PC-3 (cell line): Measurements from ENCODE around the gene PXN. TPM values are rescaled to one million over a fixed set of nuclear protein-coding genes. Genes with fewer than 3 reads are reported as not detected.

Experiments used
- ATAC-seq: fragments of 200-7000 bp; cut with Tn5 transposase; 2 replicates; pipeline ENCODE4 v1.9.1; 2020; ENCODE audit warnings: mild to moderate bottlenecking, moderate library complexity
- BruUV-seq: library from RNA; stranded (reverse); fragments of 400-500 nt; replicated peaks from 2 replicates; lab custom pipeline; 2021; lab: Mats Ljungman, UMichigan
- CTCF ChIA-PET: fragments of 300-600 bp; sonication (Branson Sonifier 250); formaldehyde crosslinking; loops from one replicate; lab custom pipeline; 2022; ENCODE audit warnings: antibody characterized with exemption; lab: Charles Lee
- POLR2A ChIA-PET: fragments of 300-600 bp; sonication (Branson Sonifier 250); formaldehyde crosslinking; loops from one replicate; lab custom pipeline; 2022; ENCODE audit warnings: antibody characterized with exemption; ENCODE audit not compliant: unreplicated experiment; lab: Charles Lee
- DNase-seq: peaks from one replicate; pipeline ENCODE4 v3.0.0-alpha.2; 2015
- H2AFZ ChIP-seq: fragments of 300-600 bp; sonication (generic); 2 replicates; pipeline ENCODE4 v1.6.0; 2016; ENCODE audit warnings: antibody characterized with exemption, low read length
- H3F3A ChIP-seq: fragments of 300-600 bp; sonication (generic); one replicate; pipeline ENCODE4 v1.6.0; 2017; ENCODE audit warnings: antibody characterized with exemption, low read length, control low read depth, mild to moderate bottlenecking; ENCODE audit not compliant: unreplicated experiment
- H3K27ac ChIP-seq: fragments of 300-600 bp; sonication (generic); 2 replicates; pipeline ENCODE4 v1.5.1; 2016; ENCODE audit warnings: mild to moderate bottlenecking, low read length
- H3K27me3 ChIP-seq: fragments of 300-600 bp; sonication (generic); 2 replicates; pipeline ENCODE4 v1.6.1; 2016; ENCODE audit warnings: low read length, mixed read lengths
- H3K36me3 ChIP-seq: fragments of 300-600 bp; sonication (generic); 2 replicates; pipeline ENCODE4 v1.6.1; 2016; ENCODE audit warnings: low read depth, mixed run types, low read length, mixed read lengths
- H3K4me1 ChIP-seq: fragments of 300-600 bp; sonication (generic); 2 replicates; pipeline ENCODE4 v1.5.1; 2016; ENCODE audit warnings: low read length; ENCODE audit not compliant: insufficient read depth
- H3K4me2 ChIP-seq: fragments of 300-600 bp; sonication (generic); 2 replicates; pipeline ENCODE4 v1.6.0; 2016; ENCODE audit warnings: low read length
- H3K4me3 ChIP-seq: fragments of 300-600 bp; sonication (generic); 2 replicates; pipeline ENCODE4 v1.5.1; 2016; ENCODE audit warnings: mild to moderate bottlenecking, low read length, mixed read lengths
- H3K79me2 ChIP-seq: fragments of 300-600 bp; sonication (generic); 2 replicates; pipeline ENCODE4 v1.6.1; 2017; ENCODE audit warnings: low read length, mixed read lengths
- H3K9ac ChIP-seq: fragments of 300-600 bp; sonication (generic); 2 replicates; pipeline ENCODE4 v1.6.0; 2016; ENCODE audit warnings: mild to moderate bottlenecking, low read length
- H3K9me2 ChIP-seq: fragments of 300-600 bp; sonication (generic); replicated peaks from 2 replicates; pipeline ENCODE4 v1.6.1; 2016; ENCODE audit warnings: mixed run types, low read length, mixed read lengths
- H3K9me3 ChIP-seq: fragments of 300-600 bp; sonication (generic); 2 replicates; pipeline ENCODE4 v1.6.1; 2016; ENCODE audit warnings: low read length, mixed read lengths
- H4K20me1 ChIP-seq: fragments of 300-600 bp; sonication (generic); 2 replicates; pipeline ENCODE4 v1.6.1; 2016; ENCODE audit warnings: low read length, mixed read lengths
- EZH2 ChIP-seq: fragments of 300-600 bp; sonication (generic); IDR thresholded peaks from one replicate; pipeline ENCODE4 v1.6.1; 2017; ENCODE audit warnings: antibody characterized with exemption, mild to moderate bottlenecking, low read length; ENCODE audit not compliant: unreplicated experiment
- EZH2phosphoT487 ChIP-seq: fragments of 300-600 bp; sonication (generic); IDR thresholded peaks from 2 replicates; pipeline ENCODE4 v1.6.1; 2018; ENCODE audit warnings: mild to moderate bottlenecking, antibody characterized with exemption, low read length, borderline replicate concordance
- intact Hi-C: fragments of 100-400 bp; cut with micrococcal nuclease; formaldehyde crosslinking; loops from 2 replicates; pipeline ENCODE4 v1.9.0; 2023
- total RNA-seq: library from RNA; depleted of rRNA; stranded (reverse); fragments of >200 nt; gene quantifications from 2 replicates; pipeline ENCODE4 v1.2.3, GENCODE V29; 2014
- TF ChIP-seq, protein P1 (sequence below): fragments of 300-600 bp; sonication (generic); conservative IDR thresholded peaks from 2 replicates; pipeline ENCODE4 v1.5.1; 2017; ENCODE audit warnings: antibody characterized with exemption, low read depth, mild to moderate bottlenecking, low read length

Gene PXN
- total RNA-seq, 1 experiment from 2014 or later, result 313 TPM

DNA sequence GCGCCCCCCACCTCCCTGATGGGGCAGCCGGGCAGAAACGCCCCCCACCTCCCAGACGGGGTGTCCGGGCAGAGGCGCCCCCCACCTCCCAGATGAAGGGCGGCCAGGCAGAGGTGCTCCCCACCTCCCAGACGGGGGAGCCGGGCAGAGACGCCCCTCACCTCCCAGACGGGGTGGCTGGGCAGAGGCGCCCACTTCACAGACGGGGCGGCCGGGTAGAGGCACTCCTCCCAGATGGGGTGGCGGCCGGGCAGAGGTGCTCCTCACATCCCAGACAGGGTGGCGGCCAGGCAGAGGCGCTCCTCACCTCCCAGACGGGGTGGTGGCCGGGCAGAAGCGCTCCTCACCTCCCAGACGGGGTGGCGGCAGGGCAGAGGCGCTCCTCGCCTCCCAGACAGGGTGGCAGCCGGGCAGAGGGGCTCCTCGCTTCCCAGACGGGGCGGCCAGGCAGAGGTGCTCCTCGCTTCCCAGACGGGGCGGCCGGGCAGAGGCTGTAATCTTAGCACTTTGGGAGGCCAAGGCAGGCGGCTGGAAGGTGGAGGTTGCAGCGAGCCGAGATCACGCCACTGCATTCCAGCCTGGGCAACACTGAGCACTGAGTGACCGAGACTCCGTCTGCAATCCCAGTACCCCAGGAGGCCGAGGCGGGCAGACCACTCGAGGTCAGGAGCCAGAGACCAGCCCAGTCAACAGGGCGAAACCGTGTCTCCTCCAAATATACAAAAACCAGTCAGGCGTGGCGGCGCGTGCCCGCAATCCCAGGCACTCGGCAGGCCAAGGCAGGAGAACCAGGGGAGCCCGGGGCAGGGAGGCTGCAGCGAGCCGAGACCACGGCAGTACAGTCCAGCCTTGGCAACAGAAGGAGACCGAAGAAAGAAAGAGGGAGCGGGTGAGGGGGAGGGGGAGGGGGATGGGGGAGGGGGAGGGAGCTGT lies 12.9 kb upstream of the PXN start:
- intact Hi-C loops, result no loop called here
- H4K20me1 ChIP-seq, result no peaks in the 10 kb centered on the region
- no peak overlapping the region for H3K27ac ChIP-seq
- H3K4me3 ChIP-seq, result no peak overlapping the region
- H3K9me3 ChIP-seq, result no peaks in the 10 kb centered on the region
- no peaks in the 10 kb centered on the region for H3K79me2 ChIP-seq
- H3F3A ChIP-seq, result no peaks in the 10 kb centered on the region
- ATAC-seq (no peak), DNase-seq (no peak)
- H3K27me3 ChIP-seq, result no peaks in the 10 kb centered on the region
- BruUV-seq, result no TSS peak
- POLR2A ChIA-PET, result no interaction called here
- H3K9ac ChIP-seq, result no peak overlapping the region
- H3K4me2 ChIP-seq, result no peak overlapping the region
- CTCF ChIA-PET, result no interaction called here
- TF ChIP-seq EZH2phosphoT487, result no peak
- no peak for TF ChIP-seq EZH2
- TF ChIP-seq, protein P1, sequence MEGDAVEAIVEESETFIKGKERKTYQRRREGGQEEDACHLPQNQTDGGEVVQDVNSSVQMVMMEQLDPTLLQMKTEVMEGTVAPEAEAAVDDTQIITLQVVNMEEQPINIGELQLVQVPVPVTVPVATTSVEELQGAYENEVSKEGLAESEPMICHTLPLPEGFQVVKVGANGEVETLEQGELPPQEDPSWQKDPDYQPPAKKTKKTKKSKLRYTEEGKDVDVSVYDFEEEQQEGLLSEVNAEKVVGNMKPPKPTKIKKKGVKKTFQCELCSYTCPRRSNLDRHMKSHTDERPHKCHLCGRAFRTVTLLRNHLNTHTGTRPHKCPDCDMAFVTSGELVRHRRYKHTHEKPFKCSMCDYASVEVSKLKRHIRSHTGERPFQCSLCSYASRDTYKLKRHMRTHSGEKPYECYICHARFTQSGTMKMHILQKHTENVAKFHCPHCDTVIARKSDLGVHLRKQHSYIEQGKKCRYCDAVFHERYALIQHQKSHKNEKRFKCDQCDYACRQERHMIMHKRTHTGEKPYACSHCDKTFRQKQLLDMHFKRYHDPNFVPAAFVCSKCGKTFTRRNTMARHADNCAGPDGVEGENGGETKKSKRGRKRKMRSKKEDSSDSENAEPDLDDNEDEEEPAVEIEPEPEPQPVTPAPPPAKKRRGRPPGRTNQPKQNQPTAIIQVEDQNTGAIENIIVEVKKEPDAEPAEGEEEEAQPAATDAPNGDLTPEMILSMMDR, result no peak
- no peaks in the 10 kb centered on the region for H3K36me3 ChIP-seq
- no peak overlapping the region for H2AFZ ChIP-seq
- no peaks in the 10 kb centered on the region for H3K4me1 ChIP-seq
- H3K9me2 ChIP-seq, result no peaks in the 10 kb centered on the region

DNA sequence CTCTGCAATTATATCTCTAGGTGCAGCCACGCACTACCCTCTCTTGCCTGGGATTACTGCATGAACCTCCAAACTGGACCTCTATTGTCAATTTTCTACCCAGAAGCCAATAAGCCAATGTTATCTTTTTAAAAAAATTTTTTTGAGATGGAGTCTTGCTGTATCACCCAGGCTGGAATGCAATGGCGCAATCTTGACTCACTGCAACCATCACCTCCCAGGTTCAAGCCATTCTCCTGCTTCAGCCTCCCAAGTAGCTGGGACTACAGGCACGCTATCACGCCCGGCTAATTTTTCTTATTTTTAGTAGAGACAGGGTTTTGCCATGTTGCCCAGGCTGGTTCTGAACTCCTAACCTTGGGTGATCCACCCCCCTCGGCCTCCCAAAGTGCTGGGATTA lies 11.2 kb upstream of the PXN start:
- no TSS peak for BruUV-seq
- no peaks in the 10 kb centered on the region for H3F3A ChIP-seq
- POLR2A ChIA-PET, result no interaction called here
- no peaks in the 10 kb centered on the region for H4K20me1 ChIP-seq
- H3K4me1 ChIP-seq, result no peaks in the 10 kb centered on the region
- intact Hi-C loops, result no loop called here
- DNase-seq, result no peak
- no peak overlapping the region for H2AFZ ChIP-seq
- H3K36me3 ChIP-seq, result no peaks in the 10 kb centered on the region
- TF ChIP-seq, protein P1, result no peak
- no peak for TF ChIP-seq EZH2
- TF ChIP-seq EZH2phosphoT487, result no peak
- no peaks in the 10 kb centered on the region for H3K79me2 ChIP-seq
- H3K9ac ChIP-seq, result no peak overlapping the region
- no peak for ATAC-seq
- CTCF ChIA-PET, result no interaction called here
- no peak overlapping the region for H3K4me3 ChIP-seq
- no peak overlapping the region for H3K4me2 ChIP-seq
- no peaks in the 10 kb centered on the region for H3K27me3 ChIP-seq
- no peaks in the 10 kb centered on the region for H3K9me3 ChIP-seq
- no peaks in the 10 kb centered on the region for H3K9me2 ChIP-seq
- no peak overlapping the region for H3K27ac ChIP-seq

DNA sequence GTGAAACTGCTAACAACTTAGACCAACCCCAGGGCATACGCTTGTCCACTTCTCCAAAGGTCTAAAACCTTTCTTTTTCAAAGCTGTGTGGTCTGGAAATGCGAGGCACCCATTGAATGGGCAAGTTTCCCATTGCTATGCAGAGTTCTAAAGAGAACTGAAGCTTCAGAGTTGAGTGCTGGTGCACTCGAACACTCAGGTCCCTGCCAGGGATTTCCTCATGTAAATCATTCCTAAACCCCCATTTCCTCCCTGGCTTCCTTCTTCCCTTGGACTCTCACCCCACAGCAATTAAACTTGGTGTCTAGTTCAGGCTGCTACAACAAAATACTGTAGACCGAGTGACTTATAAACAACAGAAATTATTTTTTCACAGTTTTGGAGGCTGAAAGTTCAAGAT lies 2.2 kb upstream of the PXN start:
- Histone ChIP-seq H3K4me2 (no peak overlapping the region), H3K4me3 (no peak overlapping the region), H3K27ac (no peak overlapping the region), H3K79me2 (peaks cover 28% of the 10 kb centered on the region), H3K9me2 (no peaks in the 10 kb centered on the region), H2AFZ (no peak overlapping the region), H3K36me3 (peaks cover 16% of the 10 kb centered on the region), H3K9me3 (no peaks in the 10 kb centered on the region), H3K4me1 (peaks cover 9% of the 10 kb centered on the region; the same call in 1 of the 2 replicates), H3F3A (peaks cover 8% of the 10 kb centered on the region), H4K20me1 (no peaks in the 10 kb centered on the region), H3K27me3 (no peaks in the 10 kb centered on the region), H3K9ac (no peak overlapping the region)
- intact Hi-C loops, result no loop called here
- DNase-seq (no peak), ATAC-seq (no peak)
- ChIA-PET CTCF (interaction anchor here (0.6 to 0.8 kb wide), 3 partner anchors 39 to 67 kb away, joined by 3 to 4 read pairs (median 4); partner anchors contain the start of gene RPLP0), POLR2A (interaction anchor here (0.6 kb wide), 1 partner anchor 37 kb away, joined by 5 read pairs; no protein-coding TSS in a partner anchor)
- TF ChIP-seq, protein P1, result no peak
- TF ChIP-seq EZH2 (no peak), EZH2phosphoT487 (no peak)
- BruUV-seq, result no TSS peak
